WTC11 (cell line): ENCODE data around the gene FNIP2.

ENCODE experiments used
- ATF2 ChIP-seq: sonication (generic); formaldehyde crosslinking; IDR thresholded peaks from 2 replicates; pipeline ENCODE4 v1.8.1; 2022; ENCODE audit warnings: low read depth, missing genetic modification reagents, borderline replicate concordance
- ATF3 ChIP-seq: sonication (generic); formaldehyde crosslinking; conservative IDR thresholded peaks from 2 replicates; pipeline ENCODE4 v1.8.1; 2022; ENCODE audit warnings: mild to moderate bottlenecking, missing genetic modification reagents
- CTCF ChIP-seq: fragments of 200-600 bp; IDR thresholded peaks from 2 replicates; pipeline ENCODE4 v1.8.0; 2022; ENCODE audit warnings: antibody characterized with exemption
- FOXP4 ChIP-seq: sonication (generic); formaldehyde crosslinking; IDR thresholded peaks from 2 replicates; pipeline ENCODE4 v1.8.0; 2022; ENCODE audit warnings: mild to moderate bottlenecking, missing genetic modification reagents
- USF1 ChIP-seq: sonication (generic); formaldehyde crosslinking; IDR thresholded peaks from 2 replicates; pipeline ENCODE4 v1.8.0; 2022; ENCODE audit warnings: mild to moderate bottlenecking, missing genetic modification reagents

GRCh38 chr4:158768555-158769174 lies at the start of gene FNIP2:
- TF ChIP-seq CTCF (no peak), ATF2 (CRISPR knock-in tag) (no peak), ATF3 (no peak), FOXP4 (CRISPR knock-in tag) (peak; percentile 85; the same call in 1 of the 2 replicates), USF1 (CRISPR knock-in tag) (peak; percentile 31; the same call in 1 of the 2 replicates)
